WTC11 (cell line): Measurements from ENCODE around the gene HLF.

Experiments used
- ATF6 ChIP-seq: sonication (generic); formaldehyde crosslinking; IDR thresholded peaks from 2 replicates; pipeline ENCODE4 v1.8.1; 2023; ENCODE audit warnings: mild to moderate bottlenecking, missing genetic modification reagents
- CREB1 ChIP-seq: sonication (generic); formaldehyde crosslinking; IDR thresholded peaks from 2 replicates; pipeline ENCODE4 v1.8.0; 2023; ENCODE audit warnings: mild to moderate bottlenecking, missing genetic modification reagents
- CREM ChIP-seq: sonication (generic); formaldehyde crosslinking; IDR thresholded peaks from 2 replicates; pipeline ENCODE4 v1.8.1; 2022; ENCODE audit warnings: mild to moderate bottlenecking, missing genetic modification reagents, moderate library complexity
- E2F1 ChIP-seq: sonication (generic); formaldehyde crosslinking; IDR thresholded peaks from 2 replicates; pipeline ENCODE4 v1.8.0; 2022; ENCODE audit warnings: mild to moderate bottlenecking, missing genetic modification reagents
- FOXK1 ChIP-seq: sonication (generic); formaldehyde crosslinking; IDR thresholded peaks from 2 replicates; pipeline ENCODE4 v1.8.0; 2022; ENCODE audit warnings: mild to moderate bottlenecking, moderate library complexity, missing genetic modification reagents
- NFYB ChIP-seq: sonication (generic); formaldehyde crosslinking; conservative IDR thresholded peaks from 2 replicates; pipeline ENCODE4 v1.8.0; 2022; ENCODE audit warnings: low read depth, missing genetic modification reagents
- PRDM15 ChIP-seq: sonication (generic); formaldehyde crosslinking; IDR thresholded peaks from 2 replicates; pipeline ENCODE4 v1.8.0; 2022; ENCODE audit warnings: missing genetic modification reagents
- RELA ChIP-seq: sonication (generic); formaldehyde crosslinking; IDR thresholded peaks from 2 replicates; pipeline ENCODE4 v1.8.1; 2022; ENCODE audit warnings: missing genetic modification reagents, mild to moderate bottlenecking, borderline replicate concordance
- SMAD3 ChIP-seq: sonication (generic); formaldehyde crosslinking; IDR thresholded peaks from 2 replicates; pipeline ENCODE4 v1.8.0; 2022; ENCODE audit warnings: missing genetic modification reagents, mild to moderate bottlenecking, borderline replicate concordance
- SP1 ChIP-seq: sonication (generic); formaldehyde crosslinking; conservative IDR thresholded peaks from 2 replicates; pipeline ENCODE4 v1.8.1; 2022; ENCODE audit warnings: missing genetic modification reagents
- USF2 ChIP-seq: sonication (generic); formaldehyde crosslinking; IDR thresholded peaks from 2 replicates; pipeline ENCODE4 v1.8.1; 2023; ENCODE audit warnings: mild to moderate bottlenecking, missing genetic modification reagents, moderate library complexity
- TF ChIP-seq, protein P1 (sequence below): fragments of 200-600 bp; IDR thresholded peaks from 2 replicates; pipeline ENCODE4 v1.8.0; 2022; ENCODE audit warnings: antibody characterized with exemption
- TF ChIP-seq, protein P2 (sequence below): sonication (generic); formaldehyde crosslinking; IDR thresholded peaks from 2 replicates; pipeline ENCODE4 v1.8.0; 2022; ENCODE audit warnings: mild to moderate bottlenecking, missing genetic modification reagents
- TF ChIP-seq, protein P3 (sequence below): sonication (generic); formaldehyde crosslinking; IDR thresholded peaks from 2 replicates; pipeline ENCODE4 v1.8.1; 2022; ENCODE audit warnings: low read depth, missing genetic modification reagents, borderline replicate concordance

DNA sequence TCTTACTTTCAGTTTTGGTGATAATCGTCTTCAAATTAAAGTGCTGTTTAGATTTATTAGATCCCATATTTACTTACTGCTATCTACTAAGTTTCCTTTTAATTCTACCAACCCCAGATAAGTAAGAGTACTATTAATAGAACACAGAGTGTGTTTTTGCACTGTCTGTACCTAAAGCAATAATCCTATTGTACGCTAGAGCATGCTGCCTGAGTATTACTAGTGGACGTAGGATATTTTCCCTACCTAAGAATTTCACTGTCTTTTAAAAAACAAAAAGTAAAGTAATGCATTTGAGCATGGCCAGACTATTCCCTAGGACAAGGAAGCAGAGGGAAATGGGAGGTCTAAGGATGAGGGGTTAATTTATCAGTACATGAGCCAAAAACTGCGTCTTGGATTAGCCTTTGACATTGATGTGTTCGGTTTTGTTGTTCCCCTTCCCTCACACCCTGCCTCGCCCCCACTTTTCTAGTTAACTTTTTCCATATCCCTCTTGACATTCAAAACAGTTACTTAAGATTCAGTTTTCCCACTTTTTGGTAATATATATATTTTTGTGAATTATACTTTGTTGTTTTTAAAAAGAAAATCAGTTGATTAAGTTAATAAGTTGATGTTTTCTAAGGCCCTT is 56.8 kb downstream of the HLF start:
- TF ChIP-seq, protein P1, sequence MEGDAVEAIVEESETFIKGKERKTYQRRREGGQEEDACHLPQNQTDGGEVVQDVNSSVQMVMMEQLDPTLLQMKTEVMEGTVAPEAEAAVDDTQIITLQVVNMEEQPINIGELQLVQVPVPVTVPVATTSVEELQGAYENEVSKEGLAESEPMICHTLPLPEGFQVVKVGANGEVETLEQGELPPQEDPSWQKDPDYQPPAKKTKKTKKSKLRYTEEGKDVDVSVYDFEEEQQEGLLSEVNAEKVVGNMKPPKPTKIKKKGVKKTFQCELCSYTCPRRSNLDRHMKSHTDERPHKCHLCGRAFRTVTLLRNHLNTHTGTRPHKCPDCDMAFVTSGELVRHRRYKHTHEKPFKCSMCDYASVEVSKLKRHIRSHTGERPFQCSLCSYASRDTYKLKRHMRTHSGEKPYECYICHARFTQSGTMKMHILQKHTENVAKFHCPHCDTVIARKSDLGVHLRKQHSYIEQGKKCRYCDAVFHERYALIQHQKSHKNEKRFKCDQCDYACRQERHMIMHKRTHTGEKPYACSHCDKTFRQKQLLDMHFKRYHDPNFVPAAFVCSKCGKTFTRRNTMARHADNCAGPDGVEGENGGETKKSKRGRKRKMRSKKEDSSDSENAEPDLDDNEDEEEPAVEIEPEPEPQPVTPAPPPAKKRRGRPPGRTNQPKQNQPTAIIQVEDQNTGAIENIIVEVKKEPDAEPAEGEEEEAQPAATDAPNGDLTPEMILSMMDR, result no peak
- no peak for TF ChIP-seq CREB1 (CRISPR knock-in tag)
- no peak for TF ChIP-seq CREM
- TF ChIP-seq NFYB (CRISPR knock-in tag), result no peak
- no peak for TF ChIP-seq FOXK1 (CRISPR knock-in tag)
- TF ChIP-seq E2F1 (CRISPR knock-in tag), result no peak
- no peak for TF ChIP-seq PRDM15 (CRISPR knock-in tag)
- TF ChIP-seq, protein P2, sequence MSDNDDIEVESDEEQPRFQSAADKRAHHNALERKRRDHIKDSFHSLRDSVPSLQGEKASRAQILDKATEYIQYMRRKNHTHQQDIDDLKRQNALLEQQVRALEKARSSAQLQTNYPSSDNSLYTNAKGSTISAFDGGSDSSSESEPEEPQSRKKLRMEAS (CRISPR knock-in tag), result no peak
- no peak for TF ChIP-seq RELA (CRISPR knock-in tag)
- no peak for TF ChIP-seq ATF6 (CRISPR knock-in tag)
- no peak for TF ChIP-seq SMAD3 (CRISPR knock-in tag)
- TF ChIP-seq SP1 (CRISPR knock-in tag), result no peak
- no peak for TF ChIP-seq USF2
- TF ChIP-seq, protein P3, sequence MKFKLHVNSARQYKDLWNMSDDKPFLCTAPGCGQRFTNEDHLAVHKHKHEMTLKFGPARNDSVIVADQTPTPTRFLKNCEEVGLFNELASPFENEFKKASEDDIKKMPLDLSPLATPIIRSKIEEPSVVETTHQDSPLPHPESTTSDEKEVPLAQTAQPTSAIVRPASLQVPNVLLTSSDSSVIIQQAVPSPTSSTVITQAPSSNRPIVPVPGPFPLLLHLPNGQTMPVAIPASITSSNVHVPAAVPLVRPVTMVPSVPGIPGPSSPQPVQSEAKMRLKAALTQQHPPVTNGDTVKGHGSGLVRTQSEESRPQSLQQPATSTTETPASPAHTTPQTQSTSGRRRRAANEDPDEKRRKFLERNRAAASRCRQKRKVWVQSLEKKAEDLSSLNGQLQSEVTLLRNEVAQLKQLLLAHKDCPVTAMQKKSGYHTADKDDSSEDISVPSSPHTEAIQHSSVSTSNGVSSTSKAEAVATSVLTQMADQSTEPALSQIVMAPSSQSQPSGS (CRISPR knock-in tag), result no peak
